ENCODE data around the gene HENMT1. TPM values are rescaled to one million over a fixed set of nuclear protein-coding genes. Genes with fewer than 3 reads are reported as not detected.

Gene HENMT1
- total RNA-seq, 1 experiment from 2014 or later, result 9.9 TPM

DNA sequence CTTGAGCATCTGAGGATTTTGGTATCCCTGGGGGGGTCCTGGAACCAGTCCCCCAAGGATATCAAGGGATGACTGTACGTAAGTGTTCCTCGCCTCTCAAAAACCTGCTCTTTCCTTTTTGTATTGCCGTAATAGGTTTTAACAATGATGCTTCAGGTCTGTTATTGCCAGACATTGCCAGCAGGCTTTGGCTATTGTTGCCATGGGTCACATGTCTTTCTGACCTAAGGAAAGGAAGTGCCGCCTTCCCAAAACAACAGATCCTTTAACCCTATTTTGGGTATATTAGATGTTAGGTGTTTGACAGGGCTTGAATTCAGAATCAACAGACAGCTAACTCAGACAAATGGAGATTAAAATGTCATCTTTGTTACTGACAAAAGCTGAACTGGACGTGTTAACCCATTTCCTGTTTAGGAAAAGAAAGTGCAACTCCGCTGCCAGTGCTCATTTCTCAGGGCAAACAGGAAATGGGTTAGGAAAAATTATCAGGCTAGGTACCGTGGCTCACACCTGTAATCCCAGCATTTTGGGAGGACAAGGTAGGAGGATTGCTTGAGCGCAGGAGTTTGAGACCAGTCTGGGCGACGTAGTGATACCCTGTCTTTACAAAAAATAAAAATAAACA, 18.8 kb upstream of the HENMT1 start:
- CTCF ChIA-PET, result no interaction called here
- intact Hi-C loops (cut with micrococcal nuclease; ENCODE audit: unreplicated experiment), result no loop called here
- H3K27ac Mint-ChIP-seq (ENCODE audit: unreplicated experiment), result no peak overlapping the region
- H3K4me1 Mint-ChIP-seq (ENCODE audit: low read depth, unreplicated experiment), result no peaks in the 10 kb centered on the region
- H3K27me3 Mint-ChIP-seq (ENCODE audit: unreplicated experiment), result no peaks in the 10 kb centered on the region
- H3K4me3 Mint-ChIP-seq (ENCODE audit: low read depth, unreplicated experiment), result no peak overlapping the region
- TF ChIP-seq, protein P1, sequence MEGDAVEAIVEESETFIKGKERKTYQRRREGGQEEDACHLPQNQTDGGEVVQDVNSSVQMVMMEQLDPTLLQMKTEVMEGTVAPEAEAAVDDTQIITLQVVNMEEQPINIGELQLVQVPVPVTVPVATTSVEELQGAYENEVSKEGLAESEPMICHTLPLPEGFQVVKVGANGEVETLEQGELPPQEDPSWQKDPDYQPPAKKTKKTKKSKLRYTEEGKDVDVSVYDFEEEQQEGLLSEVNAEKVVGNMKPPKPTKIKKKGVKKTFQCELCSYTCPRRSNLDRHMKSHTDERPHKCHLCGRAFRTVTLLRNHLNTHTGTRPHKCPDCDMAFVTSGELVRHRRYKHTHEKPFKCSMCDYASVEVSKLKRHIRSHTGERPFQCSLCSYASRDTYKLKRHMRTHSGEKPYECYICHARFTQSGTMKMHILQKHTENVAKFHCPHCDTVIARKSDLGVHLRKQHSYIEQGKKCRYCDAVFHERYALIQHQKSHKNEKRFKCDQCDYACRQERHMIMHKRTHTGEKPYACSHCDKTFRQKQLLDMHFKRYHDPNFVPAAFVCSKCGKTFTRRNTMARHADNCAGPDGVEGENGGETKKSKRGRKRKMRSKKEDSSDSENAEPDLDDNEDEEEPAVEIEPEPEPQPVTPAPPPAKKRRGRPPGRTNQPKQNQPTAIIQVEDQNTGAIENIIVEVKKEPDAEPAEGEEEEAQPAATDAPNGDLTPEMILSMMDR (IDR thresholded peaks at IDR 0.05; ENCODE audit: unreplicated experiment), result no peak
- no peaks in the 10 kb centered on the region for H3K36me3 Mint-ChIP-seq (ENCODE audit: insufficient read depth, unreplicated experiment)
- no TSS peak for BruUV-seq (replicated peaks)
- DNase-seq, result no peak
- H3K9me3 Mint-ChIP-seq (ENCODE audit: low read depth, unreplicated experiment), result no peaks in the 10 kb centered on the region

DNA sequence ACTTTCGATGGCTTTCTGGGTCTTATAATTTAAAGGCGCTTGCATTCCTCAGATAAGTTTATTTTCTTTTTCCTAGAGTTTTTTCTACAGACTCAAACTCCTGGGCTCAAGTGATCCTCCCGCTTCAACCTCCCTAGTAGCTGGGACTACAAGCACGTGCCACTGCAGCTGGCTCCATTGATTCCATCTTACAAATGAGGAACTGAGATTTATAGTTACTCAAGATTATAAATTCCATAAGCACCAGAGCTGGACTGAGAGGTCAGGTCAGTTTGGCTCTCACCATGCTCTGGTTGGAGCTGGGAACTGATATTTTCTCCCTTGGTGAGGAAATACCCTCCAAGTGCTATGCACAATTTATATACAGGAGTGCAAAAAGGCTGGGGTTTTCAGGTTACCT, 17.8 kb upstream of the HENMT1 start:
- no peaks in the 10 kb centered on the region for H3K36me3 Mint-ChIP-seq (ENCODE audit: insufficient read depth, unreplicated experiment)
- BruUV-seq (replicated peaks), result no TSS peak
- CTCF ChIA-PET, result no interaction called here
- H3K4me3 Mint-ChIP-seq (ENCODE audit: low read depth, unreplicated experiment), result no peak overlapping the region
- intact Hi-C loops (cut with micrococcal nuclease; ENCODE audit: unreplicated experiment), result no loop called here
- TF ChIP-seq, protein P1 (IDR thresholded peaks at IDR 0.05; ENCODE audit: unreplicated experiment), result no peak
- DNase-seq, result no peak
- no peaks in the 10 kb centered on the region for H3K9me3 Mint-ChIP-seq (ENCODE audit: low read depth, unreplicated experiment)
- H3K4me1 Mint-ChIP-seq (ENCODE audit: low read depth, unreplicated experiment), result no peaks in the 10 kb centered on the region
- H3K27me3 Mint-ChIP-seq (ENCODE audit: unreplicated experiment), result no peaks in the 10 kb centered on the region
- H3K27ac Mint-ChIP-seq (ENCODE audit: unreplicated experiment), result no peak overlapping the region

DNA sequence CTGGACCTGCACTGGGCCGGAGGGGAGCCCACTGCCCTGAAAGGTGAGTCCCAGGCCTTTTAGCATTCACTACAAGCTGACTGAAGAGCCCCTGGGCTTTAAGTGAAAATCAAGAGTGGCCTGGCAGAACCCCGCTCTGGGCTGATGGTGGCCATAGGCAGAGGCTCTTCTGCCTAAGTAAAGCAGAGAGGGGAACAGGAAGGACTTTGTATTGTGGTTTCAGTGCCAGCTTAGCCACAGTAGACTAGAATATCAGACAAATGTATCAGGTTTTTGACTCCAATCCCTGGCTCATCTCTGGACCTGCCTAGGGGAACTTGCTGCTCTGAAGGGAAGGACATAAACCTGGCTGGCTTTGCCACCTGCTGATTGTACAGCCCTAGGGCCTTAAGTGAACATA, 10.2 kb upstream of the HENMT1 start:
- H3K4me1 Mint-ChIP-seq (ENCODE audit: low read depth, unreplicated experiment), result no peaks in the 10 kb centered on the region
- no TSS peak for BruUV-seq (replicated peaks)
- peaks cover 2% of the 10 kb centered on the region for H3K9me3 Mint-ChIP-seq (ENCODE audit: low read depth, unreplicated experiment)
- no peak overlapping the region for H3K4me3 Mint-ChIP-seq (ENCODE audit: low read depth, unreplicated experiment)
- H3K27ac Mint-ChIP-seq (ENCODE audit: unreplicated experiment), result no peak overlapping the region
- no peak for DNase-seq
- H3K27me3 Mint-ChIP-seq (ENCODE audit: unreplicated experiment), result no peaks in the 10 kb centered on the region
- no peaks in the 10 kb centered on the region for H3K36me3 Mint-ChIP-seq (ENCODE audit: insufficient read depth, unreplicated experiment)
- TF ChIP-seq, protein P1 (IDR thresholded peaks at IDR 0.05; ENCODE audit: unreplicated experiment), result no peak
- CTCF ChIA-PET, result no interaction called here
- intact Hi-C loops (cut with micrococcal nuclease; ENCODE audit: unreplicated experiment), result no loop called here

DNA sequence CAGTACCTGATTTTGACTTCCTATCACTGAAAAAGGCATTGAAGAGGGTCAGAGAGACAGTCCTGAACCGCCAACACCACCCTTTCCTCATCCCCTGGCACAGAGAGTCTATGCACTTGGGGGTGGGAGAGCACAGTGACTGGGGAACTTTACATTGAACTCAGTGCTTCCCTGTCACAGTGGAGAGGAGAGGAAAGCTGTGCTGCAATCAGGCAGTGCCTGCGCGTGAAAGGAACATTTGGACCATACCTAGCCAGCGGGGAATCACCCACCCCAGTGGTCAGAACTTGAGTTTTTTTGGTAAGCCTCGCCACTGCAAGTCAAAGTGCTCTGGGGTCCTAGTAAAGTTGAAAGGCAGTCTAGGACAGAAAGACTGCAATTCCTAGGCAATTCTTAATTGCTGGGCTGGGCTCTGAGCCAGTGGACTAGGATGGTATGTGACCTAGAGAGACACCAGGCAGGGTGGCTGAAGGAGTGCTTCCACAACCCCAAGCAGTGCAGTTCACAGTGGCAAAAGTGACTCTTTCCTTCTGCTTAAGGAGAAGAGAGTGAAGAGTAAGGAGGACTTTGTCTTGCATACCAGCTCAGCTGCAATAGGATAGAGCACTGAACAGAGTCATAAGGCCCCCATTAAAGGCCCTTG, 9.4 kb upstream of the HENMT1 start:
- no peak overlapping the region for H3K4me3 Mint-ChIP-seq (ENCODE audit: low read depth, unreplicated experiment)
- intact Hi-C loops (cut with micrococcal nuclease; ENCODE audit: unreplicated experiment), result no loop called here
- H3K4me1 Mint-ChIP-seq (ENCODE audit: low read depth, unreplicated experiment), result no peaks in the 10 kb centered on the region
- TF ChIP-seq, protein P1 (IDR thresholded peaks at IDR 0.05; ENCODE audit: unreplicated experiment), result no peak
- no peaks in the 10 kb centered on the region for H3K36me3 Mint-ChIP-seq (ENCODE audit: insufficient read depth, unreplicated experiment)
- no peak overlapping the region for H3K27ac Mint-ChIP-seq (ENCODE audit: unreplicated experiment)
- CTCF ChIA-PET, result no interaction called here
- peaks cover 2% of the 10 kb centered on the region for H3K9me3 Mint-ChIP-seq (ENCODE audit: low read depth, unreplicated experiment)
- DNase-seq, result no peak
- BruUV-seq (replicated peaks), result no TSS peak
- H3K27me3 Mint-ChIP-seq (ENCODE audit: unreplicated experiment), result no peaks in the 10 kb centered on the region

Data from Calu3 (cell line).